Cardiac fibroblast (primary cell): ENCODE results near the gene GFPT1.
"Not testable (repeated sequence)": the region's sequence is repeated elsewhere in the genome, so short reads cannot be mapped to it uniquely, and the experiment has no call there.

ENCODE experiments used
- DNase-seq, 2 donors: peaks; one replicate each; pipeline versions ENCODE4 v3.0.0 to v3.0.0-alpha.2; 2010; ENCODE audit warnings: low read depth in 2 of 2
- H3K4me3 ChIP-seq, 2 donors: replicated peaks in 1 of 2; 1 replicate in 1 of 2; 2 replicates in 1 of 2; pipeline ENCODE4 v1.5.1; 2011; ENCODE audit warnings: low read depth in 2 of 2, low read length in 2 of 2, mild to moderate bottlenecking in 2 of 2, moderate library complexity in 1 of 2
- TF ChIP-seq, protein P1 (sequence below): IDR thresholded peaks from one replicate; pipeline ENCODE4 v1.5.1; 2011; ENCODE audit warnings: low read depth, mild to moderate bottlenecking, low read length, inconsistent platforms

GFPT1 gene

DNA sequence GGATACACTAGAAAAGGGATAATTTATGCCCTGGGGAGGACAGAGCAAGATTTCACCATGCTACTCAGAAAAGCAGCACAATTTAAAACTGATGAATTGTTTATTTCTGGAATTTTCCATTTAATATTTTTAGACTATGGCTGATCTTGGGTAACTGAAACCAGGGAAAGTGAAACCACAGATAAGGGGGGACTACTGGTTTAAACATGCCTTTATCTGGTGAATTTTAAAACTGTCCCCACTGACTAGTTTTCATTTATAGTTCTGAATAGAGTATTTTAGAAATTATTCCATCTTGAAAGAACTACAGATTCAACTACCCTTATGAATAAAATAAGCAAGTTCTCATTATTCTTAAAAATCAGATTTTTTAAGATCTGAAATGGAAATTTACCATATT is 35.2 kb upstream of the GFPT1 start:
- DNase-seq: no peak
- H3K4me3 ChIP-seq: no peak overlapping the region
- TF ChIP-seq, protein P1, sequence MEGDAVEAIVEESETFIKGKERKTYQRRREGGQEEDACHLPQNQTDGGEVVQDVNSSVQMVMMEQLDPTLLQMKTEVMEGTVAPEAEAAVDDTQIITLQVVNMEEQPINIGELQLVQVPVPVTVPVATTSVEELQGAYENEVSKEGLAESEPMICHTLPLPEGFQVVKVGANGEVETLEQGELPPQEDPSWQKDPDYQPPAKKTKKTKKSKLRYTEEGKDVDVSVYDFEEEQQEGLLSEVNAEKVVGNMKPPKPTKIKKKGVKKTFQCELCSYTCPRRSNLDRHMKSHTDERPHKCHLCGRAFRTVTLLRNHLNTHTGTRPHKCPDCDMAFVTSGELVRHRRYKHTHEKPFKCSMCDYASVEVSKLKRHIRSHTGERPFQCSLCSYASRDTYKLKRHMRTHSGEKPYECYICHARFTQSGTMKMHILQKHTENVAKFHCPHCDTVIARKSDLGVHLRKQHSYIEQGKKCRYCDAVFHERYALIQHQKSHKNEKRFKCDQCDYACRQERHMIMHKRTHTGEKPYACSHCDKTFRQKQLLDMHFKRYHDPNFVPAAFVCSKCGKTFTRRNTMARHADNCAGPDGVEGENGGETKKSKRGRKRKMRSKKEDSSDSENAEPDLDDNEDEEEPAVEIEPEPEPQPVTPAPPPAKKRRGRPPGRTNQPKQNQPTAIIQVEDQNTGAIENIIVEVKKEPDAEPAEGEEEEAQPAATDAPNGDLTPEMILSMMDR: no peak

DNA sequence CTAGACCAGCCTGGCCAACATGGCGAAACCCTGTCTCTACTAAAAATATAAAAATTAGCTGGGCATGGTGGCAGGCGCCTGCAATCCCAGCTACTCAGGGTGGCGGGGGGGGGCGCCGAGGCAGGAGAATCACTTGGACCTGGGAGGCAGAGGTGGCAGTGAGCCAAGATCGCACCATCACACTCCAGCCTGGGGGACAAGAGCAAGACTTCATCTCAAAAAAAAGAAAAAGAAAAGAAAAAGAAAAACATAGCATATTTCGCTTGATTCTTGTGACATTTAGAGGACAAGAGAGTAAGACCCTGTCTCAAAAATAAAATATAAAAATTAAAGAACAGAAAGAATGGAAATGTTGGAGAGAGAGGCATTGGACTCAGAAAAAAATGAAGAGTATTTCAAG is 32.1 kb upstream of the GFPT1 start:
- H3K4me3 ChIP-seq, DNase-seq: not testable (repeated sequence)

DNA sequence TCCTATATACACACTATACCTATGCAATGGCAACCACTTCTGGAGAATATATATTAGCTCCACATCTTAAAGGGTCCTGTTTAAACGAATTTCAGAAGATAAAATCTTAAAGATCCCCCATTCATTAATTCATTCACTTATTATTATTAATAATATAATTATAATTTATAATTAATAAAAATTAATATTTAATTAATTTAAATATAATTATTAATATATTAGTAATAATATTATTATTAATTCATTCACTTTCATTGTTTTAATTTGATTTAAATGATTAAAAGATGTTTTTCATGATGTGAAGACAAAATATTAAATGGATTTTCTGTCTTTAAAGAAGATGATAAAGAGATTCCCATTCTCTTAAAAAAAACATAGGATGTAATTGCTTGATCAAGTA is 29.1 kb upstream of the GFPT1 start:
- DNase-seq: no peak
- TF ChIP-seq, protein P1: no peak

DNA sequence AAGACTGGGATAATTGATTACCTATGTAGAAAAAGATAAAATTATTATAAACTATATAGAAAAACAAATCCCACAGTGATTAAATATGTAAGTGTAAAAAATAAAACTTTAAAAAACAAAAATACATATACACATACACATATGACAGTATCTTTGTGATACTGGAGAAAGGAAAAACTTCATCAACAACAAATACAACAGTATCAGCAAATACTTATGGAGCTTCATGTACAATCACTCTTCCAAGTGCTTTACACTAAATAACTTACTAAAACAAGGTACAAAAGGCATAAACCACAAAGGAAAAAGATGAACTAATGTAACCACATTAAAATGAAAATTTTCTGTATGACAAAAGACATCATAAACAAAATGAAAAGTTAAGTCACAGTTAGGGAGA is 24.1 kb upstream of the GFPT1 start:
- no peak for DNase-seq
- H3K4me3 ChIP-seq: no peak overlapping the region
- TF ChIP-seq, protein P1: no peak

More for the DNA sequence above, 29.1 kb upstream of the GFPT1 start:
- no peak overlapping the region for H3K4me3 ChIP-seq

DNA sequence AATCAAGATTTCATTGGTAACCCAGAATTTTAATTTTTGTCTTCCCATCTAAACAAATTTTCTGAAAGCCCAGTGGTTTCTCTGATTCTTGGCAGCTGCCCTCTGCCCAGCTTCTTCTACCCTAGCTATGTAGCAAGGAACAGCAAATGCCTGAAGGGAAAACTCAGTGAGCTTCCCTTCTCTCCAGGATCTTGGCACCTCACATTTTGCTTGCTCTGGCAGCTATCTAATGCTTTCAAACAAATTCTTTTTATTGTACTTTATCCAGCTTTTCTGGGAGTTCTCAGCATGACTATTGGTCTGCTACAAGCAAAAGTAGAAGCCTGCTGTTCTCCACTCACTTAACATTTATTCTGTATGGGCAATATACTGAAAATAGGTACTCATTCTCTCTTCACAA is 18.3 kb upstream of the GFPT1 start:
- TF ChIP-seq, protein P1: no peak
- no peak overlapping the region for H3K4me3 ChIP-seq
- no peak for DNase-seq

DNA sequence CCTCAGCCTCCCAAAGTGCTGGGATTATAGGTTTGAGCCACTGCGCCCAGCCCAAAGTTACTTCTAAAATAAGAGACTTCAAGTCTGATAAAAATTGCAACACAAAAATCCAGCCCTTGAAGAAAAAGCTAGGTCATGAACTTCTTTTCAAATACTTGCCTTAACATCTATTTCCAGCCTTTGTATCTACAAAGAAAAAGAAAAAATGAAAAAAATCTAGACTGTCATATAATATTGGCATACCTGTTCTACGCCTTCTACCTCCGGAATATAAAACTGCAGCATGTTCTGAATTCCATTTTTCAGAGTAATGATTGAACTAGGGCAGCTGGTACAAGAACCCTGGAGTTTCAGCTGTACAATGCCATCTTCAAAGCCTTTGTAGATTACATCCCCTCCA is 13.1 kb upstream of the GFPT1 start:
- H3K4me3 ChIP-seq: no peak overlapping the region
- DNase-seq: no peak
- TF ChIP-seq, protein P1: no peak

DNA sequence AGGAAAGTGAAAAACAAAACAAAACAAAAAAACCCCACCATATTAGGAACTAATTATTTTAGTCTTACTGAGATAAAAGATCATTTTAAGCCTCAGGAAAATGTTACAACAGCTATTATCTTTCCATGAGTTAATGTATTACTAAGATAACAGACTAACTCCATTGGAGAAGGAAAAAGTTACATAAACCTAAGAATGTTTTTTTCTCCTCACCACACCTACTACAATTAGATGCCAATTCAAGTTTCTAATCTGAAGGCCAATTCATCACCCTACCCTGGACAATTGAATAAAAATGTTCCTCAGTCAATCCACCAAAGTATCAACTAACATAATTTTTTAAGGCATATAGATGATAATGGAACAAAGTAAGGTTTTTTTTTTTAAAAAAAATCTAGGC is 10.2 kb upstream of the GFPT1 start:
- DNase-seq: no peak
- TF ChIP-seq, protein P1: no peak
- H3K4me3 ChIP-seq: no peak overlapping the region
